ENCODE measurements around the gene TMBIM1.

Gene TMBIM1

DNA sequence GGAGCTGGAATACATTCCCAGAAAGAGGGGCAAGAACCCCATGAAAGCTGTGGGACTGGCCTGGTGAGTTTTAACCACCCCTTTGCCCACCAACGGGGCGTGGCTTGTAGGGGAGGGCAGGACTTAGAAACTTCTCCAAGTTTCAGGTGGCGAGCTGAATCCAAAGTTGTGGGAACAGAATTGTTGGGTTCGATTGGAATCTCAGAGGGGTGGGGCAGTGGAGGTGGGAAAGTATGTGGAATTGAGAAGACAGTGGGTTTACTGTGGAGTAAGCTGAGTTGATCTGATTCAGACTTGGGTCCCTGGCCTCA, 20.9 kb downstream of the TMBIM1 start:
- no peak for DNase-seq

DNA sequence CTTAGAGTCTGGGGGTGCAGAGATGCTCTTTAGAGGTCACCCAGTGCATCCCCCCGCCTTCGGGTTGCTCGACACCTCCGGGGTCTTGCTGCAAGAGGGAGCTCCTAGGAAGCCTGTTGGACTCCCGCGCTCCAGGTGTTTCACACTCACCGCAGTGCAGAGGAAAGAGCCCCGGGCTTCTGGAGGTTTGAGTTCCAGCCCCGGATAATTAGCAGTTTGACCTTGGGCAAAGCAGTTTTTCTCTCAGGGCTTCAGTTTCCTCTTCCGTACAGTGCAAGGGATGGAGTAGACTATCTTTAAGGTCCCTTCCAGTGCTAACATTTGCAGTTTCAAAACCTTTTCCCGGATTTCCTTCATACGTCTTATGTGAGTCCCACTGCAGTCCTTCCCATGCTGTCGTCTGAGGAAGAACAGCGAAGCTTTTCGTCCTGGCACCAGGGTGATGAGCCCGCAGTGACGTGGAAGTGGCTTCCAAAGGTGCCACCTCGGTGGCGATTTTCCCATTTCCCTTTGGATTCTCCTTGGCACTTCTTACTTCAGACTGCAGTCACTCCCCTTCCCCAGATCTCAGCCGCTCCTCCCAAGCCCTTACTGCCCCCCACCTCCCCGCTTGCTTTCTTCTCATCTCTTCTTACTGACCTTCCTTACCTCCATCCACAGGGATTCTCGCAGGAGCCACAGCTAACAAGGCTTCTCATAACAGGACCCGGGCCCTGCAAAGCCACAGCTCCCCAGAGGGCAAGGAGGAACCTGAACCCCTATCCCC, 21.4 kb downstream of the TMBIM1 start:
- no peak for DNase-seq

DNA sequence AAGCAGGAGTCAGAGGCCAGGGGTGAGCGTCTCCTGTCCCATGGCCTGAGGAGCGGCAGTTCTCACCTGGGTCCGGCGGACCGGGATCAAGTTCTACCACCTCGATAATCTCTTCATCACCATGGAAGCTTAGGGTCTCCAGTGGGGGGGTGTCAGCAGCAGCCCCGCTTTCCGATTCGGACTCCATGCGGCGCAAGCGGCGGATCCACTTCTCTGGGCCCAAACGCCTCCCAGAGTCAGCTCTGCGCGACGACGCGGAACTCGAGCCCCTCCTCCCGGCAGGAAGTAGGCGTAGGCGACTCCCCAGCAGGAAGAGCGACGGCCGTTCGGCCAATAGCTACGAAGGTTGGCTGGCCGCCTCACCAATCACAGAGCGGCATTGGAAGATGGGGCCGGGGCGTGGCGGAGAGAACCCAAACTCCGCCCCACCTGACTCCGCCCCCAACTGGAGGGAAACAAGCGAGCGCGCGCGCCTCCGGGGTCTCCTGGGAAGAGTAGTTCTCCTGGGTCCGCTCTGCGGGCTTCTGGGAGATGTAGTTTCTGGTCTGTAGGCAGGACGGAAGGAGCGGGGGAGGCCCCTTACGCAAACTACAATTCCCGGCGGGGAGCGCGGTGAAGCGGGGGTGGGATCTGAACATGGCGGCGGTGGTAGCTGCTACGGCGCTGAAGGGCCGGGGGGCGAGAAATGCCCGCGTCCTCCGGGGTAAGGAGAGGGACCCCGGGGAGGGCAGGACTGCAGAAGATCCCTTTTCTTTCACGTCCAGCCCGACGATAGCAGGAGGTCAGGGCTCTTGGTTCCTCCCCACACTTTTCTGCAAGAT, 22.2 kb downstream of the TMBIM1 start, which contains the start of the genes AAMP and PNKD:
Gene AAMP (minus strand): TSS at position 238 of the 821 bp plus-strand sequence. CDS start 51 bp downstream, at position 187.
Gene PNKD (plus strand): TSS at position 620 of the 821 bp plus-strand sequence. CDS start 17 bp downstream, at position 637.
- peak; percentile 100 for DNase-seq

DNA sequence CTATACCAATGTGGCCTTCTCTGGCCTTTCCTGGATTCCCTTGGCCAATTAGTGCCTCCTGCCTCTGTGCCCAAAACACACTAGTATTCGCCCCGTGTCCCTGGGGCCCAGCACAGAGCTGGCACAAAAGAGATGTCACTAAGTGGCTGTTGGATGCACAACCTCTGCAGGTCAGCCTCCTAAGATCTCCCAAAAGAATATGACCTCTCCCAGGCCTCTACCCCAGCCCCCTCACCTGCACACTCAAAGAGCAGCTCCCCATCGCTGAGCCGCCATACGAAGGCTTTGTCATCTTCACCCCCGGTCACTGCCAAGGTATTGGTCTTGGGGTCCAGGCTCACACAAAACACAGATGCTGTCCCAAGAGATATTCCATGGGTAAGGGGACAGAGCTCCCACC, 25.0 kb downstream of the TMBIM1 start:
- DNase-seq, result no peak

DNA sequence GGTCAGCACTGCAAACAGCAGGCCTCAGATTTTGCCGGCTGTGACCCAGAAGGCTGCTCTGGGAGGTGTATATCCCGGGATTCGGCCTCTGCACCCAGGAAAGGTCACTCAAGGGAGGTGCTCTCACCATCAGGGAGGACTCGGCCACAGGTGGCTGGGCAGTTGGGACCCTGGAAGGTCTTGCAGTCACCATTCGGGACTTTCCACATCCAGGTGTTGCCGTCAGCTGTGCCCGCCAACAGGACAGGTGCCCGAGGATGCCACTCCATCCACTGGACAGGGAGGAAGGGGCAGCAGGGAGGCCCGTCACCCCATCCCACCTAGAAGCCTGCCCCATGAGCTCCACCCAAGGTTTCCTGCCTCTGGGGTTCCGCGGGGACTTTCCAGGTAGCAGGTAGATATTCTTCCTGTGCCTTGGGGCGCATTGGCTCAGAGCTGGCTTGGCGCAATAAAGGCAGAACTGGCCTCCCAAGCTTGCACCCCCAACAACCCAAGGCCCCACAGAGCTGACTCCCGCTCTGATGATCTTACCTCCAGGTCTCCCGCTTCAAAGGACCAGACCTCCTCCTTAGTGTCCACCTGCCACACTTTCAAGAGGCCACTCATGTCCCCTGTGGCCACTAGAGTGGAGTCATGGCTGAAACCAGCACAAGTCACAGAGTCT, 25.9 kb downstream of the TMBIM1 start:
- no peak for DNase-seq

DNA sequence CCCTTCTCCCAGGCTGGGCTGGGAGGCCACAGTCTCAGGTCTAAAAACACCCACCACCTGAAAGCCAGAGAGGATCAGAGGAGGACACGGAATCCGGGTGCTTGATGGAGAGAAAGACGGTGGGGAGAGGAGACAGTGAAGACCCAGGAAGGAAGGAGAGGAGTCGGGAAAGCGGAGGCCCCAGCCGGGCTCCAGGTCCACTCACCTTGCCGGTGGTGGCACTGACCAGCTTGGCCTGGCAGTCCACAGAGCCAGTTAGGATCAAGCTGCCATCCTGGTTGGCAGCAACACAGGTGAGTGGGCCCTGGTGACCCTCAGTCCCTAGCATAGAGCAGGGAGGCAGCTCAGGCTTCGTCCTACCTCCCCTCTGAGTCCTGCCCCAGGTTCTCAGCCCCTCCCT, 26.7 kb downstream of the TMBIM1 start:
- DNase-seq, result no peak

DNA sequence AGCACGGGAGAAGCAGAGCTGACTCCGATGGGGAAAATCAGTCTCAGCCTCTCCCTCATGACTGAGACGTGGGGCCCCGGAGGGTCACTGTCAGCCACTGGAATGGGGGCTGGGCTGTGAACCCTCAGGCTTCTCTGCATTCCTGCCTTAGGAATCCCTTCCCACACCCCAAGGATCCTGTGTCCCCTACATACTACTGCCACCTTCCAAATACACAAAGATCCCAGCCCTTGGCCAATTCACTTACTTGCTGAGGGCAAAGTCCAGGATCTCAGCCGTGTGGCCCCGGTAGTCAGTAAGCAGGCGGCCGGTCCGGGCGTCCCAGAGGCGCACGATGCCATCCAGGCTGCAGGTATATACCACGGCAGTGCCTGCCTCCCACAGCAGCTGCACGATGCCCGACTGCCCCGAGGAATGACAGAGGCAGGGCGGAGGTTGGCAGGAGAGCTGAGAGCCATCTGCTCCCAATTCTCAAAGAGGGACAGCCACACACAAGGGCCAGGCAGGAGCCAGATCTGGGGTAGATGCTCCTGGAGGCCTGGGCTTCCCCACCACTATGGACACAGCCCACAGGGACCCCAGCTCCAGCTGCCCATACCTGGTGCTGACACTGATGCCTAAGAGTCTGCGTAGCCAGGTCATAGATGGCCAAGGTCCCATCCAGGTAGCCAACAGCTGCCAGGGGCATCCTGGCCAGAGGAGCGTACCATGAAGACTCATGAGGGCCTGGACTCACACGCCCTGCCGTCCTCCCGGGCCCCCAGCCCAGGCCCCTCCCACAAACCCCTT, 27.3 kb downstream of the TMBIM1 start:
- no peak for DNase-seq

DNA sequence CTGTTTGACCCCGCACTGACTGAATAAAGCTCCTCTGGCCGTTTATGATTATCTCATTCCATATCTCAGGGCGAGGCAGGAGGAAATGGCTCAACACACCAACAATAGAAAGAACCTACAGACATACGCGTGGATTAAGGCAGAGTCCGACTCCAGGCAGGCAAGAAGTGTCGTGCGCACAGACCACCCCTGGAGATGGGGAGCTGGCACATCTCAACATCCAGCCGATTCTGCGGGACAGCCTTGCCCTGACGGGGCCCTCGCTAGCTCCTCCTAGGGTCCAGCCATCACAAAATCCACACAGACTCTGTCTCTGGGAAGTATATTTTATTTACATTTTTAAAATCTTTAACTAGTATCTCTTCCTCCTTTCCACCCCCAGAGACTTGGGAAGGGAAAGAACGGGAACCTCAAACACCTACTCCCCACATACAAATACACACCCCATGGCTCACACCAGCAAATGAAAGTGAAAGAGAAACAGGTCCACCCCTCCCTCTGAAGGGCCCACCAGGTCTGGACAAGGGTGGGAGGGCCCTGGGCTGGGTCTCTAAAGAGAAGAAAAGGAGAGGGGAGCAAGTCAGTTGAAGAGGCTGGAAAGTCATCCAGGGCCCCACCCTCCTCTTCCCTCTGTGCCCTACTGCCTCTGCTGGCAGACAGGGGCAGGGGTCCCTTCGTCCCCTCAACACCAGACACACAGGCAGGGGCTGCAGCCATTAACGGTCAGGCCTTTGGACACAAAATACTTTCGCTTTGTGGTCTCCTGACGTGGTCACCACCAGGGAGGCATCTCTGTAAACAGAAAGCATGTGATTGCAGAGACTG, 28.3 kb downstream of the TMBIM1 start:
- DNase-seq, result no peak

DNA sequence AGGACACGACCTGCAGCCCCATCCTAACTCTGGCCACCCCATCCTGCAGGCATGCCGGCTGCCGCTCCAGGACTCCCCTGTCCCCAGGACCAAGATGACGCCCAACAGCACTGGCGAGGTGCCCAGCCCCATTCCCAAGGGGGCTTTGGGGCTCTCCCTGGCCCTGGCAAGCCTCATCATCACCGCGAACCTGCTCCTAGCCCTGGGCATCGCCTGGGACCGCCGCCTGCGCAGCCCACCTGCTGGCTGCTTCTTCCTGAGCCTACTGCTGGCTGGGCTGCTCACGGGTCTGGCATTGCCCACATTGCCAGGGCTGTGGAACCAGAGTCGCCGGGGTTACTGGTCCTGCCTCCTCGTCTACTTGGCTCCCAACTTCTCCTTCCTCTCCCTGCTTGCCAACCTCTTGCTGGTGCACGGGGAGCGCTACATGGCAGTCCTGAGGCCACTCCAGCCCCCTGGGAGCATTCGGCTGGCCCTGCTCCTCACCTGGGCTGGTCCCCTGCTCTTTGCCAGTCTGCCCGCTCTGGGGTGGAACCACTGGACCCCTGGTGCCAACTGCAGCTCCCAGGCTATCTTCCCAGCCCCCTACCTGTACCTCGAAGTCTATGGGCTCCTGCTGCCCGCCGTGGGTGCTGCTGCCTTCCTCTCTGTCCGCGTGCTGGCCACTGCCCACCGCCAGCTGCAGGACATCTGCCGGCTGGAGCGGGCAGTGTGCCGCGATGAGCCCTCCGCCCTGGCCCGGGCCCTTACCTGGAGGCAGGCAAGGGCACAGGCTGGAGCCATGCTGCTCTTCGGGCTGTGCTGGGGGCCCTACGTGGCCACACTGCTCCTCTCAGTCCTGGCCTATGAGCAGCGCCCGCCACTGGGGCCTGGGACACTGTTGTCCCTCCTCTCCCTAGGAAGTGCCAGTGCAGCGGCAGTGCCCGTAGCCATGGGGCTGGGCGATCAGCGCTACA, 29.4 kb downstream of the TMBIM1 start:
- no peak for DNase-seq

DNA sequence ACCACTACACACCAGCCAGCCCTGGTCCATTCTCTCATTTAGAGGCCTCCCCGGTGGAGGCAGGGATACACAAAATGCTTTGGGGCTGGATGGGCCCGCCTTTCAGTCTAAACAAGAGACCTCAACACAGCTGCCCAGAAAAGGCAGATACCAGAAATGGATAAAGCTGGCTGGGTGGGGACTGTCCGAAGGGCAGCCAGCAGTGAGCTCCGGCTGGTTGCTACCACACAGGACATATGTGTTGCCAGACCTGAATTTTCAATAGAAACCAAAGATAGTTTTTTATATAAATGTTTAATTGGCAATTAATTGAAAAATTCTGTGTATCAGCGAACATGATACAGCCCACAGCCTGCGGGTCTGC, 30.1 kb downstream of the TMBIM1 start:
- DNase-seq, result no peak

DNA sequence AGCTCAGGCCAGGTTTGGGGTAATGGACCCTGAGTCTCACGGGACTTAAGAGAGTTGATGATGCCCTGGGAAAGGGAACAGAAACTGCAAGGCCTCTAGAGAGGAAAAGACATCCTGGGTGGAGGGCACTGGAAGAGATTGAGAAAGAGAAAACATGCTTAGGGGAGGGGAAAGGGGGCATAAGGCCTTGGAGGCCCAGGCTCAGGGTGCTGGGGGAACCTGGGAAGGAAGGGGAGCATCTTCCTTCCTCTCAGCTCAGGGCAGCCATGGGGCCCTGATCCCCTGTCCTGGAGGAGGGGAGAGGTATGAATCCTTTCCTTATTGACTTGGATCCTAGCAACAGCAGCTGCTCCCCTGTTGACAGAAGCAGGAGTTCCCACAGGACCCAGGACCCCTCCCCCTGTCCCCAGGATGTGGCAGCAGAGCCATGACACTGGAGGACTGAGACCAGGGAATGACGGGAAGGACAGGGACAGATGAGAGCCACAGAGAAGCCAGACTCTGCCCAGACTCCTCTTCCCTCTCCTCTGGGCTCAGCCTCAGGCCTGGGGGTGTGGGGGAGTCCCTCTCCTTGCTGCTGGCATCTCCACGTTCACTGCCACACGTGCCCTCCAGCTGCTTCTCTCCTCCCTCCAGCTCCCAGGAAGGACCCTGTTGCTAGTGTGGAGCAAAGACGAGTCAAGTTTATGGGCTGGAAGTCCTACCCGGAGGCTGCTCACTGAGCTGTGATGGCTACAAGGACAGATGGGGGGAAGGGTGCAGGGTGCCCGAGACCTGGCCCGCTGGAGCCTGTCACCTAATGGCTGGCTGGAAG, 30.7 kb downstream of the TMBIM1 start:
- DNase-seq, result no peak

DNA sequence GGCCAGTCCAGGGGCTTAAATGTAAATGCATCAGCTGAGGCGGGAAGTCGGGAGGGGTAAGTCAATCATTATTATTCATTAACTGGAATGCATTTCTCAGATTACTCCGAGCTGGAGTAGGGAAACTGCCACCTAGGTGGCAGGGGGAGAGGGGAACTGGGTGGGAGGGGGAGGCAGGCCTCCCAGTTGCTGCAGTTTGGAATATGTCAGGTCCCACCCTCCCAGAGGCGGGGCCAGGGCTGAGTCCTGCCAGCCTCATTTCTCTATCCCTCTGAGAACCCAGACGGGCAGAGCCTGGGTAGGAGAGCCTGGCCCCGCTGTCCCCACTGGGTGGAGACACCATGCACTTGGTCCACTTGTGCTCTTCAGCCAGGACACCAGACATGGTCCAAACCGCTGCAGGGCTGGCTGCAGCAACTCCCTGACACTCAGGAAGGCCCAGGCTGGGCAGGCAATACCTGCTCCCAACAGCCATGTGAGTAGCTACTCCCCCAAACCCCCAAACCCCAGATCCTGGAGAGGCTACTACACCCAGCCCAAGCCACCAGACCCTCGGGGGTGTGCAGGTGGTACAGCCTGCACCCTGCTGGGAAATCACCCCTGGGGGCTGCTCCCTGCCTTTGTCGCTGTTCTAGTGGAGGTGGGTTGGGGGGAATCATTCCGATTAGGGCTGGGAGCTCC, 31.4 kb downstream of the TMBIM1 start, which contains the start of gene GPBAR1:
Gene GPBAR1 (plus strand): TSS at position 274 of the 681 bp plus-strand sequence. CDS start 1,710 bp downstream, outside the sequence.
- DNase-seq, result no peak

DNA sequence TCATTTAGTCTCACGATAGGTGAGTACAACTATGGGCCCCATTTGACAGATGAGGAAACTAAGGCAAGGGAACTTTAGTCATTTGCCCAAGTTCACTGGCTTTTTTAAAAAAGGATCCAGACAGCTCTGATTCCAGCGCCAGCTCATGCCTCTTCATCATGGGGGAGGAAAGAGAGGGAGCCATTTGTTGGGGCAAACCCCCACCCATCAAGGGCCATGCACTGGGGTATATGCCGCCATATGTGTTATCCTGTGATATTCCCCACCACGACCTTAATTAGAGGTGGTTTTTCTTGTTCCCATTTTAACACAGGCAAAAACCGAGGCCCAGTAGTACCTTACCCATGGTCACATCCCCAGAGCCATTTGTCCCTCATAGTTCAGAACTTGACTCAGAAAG, 32.1 kb downstream of the TMBIM1 start:
- no peak for DNase-seq

DNA sequence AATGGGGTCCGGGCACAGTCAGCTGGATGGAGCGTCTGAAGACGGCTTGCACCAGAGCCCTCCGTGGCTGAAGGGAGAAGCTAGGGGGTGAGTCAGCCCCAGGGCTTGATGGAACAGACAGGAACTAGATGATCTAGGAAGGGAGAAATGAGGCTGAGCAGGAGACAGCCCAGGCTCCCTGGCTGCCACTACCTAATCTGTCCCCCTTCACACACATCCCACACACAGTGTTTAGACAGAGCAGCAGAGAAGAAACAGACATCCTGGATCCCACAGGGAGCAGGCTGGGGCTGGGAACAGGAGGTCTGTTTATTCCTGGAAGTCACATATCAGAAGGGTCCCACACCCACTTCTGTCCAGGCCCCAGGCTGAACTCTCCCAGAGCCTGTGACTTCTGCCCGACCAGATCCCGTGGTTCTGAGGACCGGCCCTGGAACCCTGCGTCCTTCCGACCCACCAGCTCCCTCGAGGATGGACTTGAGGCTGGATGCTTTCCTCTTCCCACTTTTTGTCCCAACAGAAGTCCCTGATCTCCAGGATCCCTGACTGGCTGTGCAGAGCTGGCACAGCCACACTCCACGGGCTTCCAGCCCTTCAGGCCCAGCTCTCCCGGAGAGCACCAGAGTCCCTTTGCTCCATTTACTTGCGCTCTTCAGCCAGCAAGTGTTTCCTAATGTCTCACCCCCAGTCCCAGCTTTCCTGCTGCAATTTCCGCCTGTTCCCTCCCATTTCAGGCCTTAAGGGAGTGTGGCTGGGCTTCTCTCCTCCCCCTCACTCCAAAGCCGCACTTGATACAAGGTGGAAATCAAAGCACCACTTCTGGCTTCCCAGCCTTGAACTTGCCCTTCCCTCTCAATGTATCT, 33.0 kb downstream of the TMBIM1 start:
- no peak for DNase-seq

DNA sequence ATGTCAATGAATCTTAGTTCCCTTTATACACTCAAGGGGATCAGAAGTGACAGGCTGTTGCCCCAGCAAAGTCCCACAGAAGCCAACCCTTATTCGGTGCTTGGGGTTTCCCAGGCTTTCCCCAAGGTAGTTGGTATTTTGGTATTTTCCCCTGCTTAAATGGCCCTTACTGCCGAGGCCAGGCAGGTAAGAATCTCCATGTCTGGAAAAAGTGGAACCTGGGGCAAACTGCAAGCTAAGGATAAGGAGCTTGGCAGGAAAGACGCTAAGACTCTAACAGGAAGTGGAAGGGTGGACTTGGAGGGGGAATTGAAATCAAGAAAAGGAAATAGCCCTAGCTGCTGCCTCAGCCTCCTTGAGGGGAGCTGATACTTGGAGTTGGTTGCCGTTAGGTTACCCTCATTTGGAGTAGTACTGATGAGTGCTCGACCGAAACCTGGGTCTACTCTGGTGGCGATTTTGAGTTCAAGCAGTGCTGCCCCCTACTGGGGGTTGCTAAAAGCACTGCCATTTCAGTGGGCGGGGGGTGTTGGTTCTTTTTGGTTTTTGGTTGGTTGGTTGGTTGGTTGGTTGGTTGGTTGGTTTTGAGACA, 34.8 kb downstream of the TMBIM1 start:
- peak; percentile 83 for DNase-seq

DNA sequence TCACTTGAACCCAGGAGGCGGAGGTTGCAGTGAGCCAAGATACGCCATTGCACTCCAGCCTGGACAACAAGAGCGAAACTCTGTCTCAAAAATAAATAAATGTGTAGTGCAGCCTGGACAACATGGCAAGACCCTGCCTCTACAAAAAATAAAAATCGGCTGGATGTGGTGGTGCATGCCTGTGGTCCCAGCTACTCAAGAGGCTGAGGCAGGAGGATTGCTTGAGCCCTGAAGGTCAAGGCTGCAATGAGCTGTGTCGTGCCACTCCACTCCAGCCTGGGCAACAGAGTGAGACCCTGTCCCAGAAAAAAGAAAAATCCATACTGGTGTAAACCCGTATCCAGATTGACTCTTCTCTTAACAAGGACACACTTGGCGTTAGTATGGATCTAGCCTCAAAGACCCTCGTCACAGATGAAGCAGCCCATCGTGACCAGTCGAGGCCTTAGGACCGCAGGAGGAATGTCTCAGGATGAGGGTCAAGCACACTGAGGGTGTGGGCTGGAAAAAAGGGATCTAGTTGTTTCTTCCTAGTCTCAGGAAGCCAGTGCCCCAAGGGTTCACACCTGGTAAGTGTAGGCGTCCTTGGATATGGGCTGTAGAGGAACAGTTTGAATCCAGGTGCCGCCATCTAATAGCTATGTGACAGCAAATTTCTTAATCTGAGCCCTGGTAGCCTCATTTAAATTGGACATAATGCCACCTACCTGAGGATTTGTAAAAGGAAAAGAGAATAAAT, 35.5 kb downstream of the TMBIM1 start:
- no peak for DNase-seq

DNA sequence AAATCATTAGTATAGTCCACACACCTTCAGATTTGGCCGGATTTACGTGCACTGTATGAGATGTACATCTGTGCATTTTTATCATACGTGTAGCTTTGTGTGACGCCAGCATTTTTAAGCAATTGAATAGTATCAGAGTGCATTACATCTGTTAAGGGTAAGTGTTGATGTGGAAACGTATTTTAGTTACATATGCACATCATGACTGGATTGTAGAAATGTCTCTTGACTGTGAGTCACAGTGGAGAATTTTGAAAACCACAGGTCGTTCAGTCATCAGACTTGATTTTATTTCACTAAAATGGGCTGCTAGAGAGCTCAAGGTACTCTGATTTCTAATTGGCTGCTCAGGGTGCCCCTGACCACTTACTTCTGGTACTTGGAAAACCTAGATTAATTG, 36.9 kb downstream of the TMBIM1 start:
- no peak for DNase-seq

Data from CD4-positive, alpha-beta T cell treated with Interleukin-12 subunit alpha and Interleukin-12 subunit beta, for 1 hour (primary cell).